ENCODE data around the gene SOHLH2.

The SOHLH2 gene

DNA sequence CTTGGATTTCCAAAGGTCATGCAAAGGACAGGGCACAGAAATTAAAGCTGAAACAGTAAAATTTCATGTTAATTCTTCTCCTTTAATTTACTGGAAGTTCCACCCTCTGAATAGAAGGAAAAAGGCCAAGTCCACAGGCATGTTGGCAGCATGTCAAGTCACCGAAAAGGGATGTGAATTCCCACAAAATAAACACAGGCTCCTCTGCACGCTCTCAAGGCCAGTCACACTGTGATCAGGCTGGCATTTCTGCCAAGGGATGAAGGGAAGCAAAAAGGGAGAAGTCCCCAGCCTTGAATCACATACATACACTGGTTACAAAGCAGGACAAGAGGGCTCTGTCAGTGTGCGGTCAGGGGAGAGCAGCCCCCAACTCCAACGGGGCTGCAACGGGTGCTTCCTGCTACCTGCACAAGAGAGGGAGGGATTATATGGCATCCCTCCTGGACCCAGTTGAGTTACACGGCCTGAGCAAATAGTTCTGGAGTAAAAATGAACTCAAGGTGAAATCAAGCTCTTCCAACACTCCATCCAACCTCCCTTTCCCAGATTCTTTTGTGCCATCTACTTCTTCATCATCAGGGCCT is 90.0 kb downstream of the SOHLH2 start:
- Histone ChIP-seq H3K9me3 (ENCODE audit: low read length) (no peaks in the 10 kb centered on the region), H3K79me2 (ENCODE audit: insufficient read depth, low read length) (no peaks in the 10 kb centered on the region), H4K20me1 (ENCODE audit: insufficient read depth, low read length) (no peaks in the 10 kb centered on the region), H3K4me1 (ENCODE audit: insufficient read depth, low read length, severe bottlenecking) (no peaks in the 10 kb centered on the region), H3K27ac (ENCODE audit: low read depth, low read length, poor library complexity, severe bottlenecking) (no peak overlapping the region), H3K9me2 (ENCODE audit: low read depth, low read length) (no peaks in the 10 kb centered on the region), H3F3A (ENCODE audit: insufficient read depth, low read length) (no peaks in the 10 kb centered on the region), H3K4me3 (ENCODE audit: low read depth, low read length, poor library complexity, severe bottlenecking) (no peak overlapping the region), H3K9ac (ENCODE audit: low read length) (no peak overlapping the region), H3K27me3 (ENCODE audit: insufficient read depth, low read length) (no peaks in the 10 kb centered on the region), H3K36me3 (ENCODE audit: insufficient read depth, low read length) (no peaks in the 10 kb centered on the region), H2AFZ (ENCODE audit: low read length) (no peak overlapping the region), H3K4me2 (ENCODE audit: low read length) (no peak overlapping the region)
- no peak for TF ChIP-seq EZH2 (IDR thresholded peaks at IDR 0.05; ENCODE audit: borderline replicate concordance, low read length)
- TF ChIP-seq, protein P1, sequence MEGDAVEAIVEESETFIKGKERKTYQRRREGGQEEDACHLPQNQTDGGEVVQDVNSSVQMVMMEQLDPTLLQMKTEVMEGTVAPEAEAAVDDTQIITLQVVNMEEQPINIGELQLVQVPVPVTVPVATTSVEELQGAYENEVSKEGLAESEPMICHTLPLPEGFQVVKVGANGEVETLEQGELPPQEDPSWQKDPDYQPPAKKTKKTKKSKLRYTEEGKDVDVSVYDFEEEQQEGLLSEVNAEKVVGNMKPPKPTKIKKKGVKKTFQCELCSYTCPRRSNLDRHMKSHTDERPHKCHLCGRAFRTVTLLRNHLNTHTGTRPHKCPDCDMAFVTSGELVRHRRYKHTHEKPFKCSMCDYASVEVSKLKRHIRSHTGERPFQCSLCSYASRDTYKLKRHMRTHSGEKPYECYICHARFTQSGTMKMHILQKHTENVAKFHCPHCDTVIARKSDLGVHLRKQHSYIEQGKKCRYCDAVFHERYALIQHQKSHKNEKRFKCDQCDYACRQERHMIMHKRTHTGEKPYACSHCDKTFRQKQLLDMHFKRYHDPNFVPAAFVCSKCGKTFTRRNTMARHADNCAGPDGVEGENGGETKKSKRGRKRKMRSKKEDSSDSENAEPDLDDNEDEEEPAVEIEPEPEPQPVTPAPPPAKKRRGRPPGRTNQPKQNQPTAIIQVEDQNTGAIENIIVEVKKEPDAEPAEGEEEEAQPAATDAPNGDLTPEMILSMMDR (IDR thresholded peaks at IDR 0.05; ENCODE audit: low read length) = no peak
